Mesothelial cell of epicardium (in vitro differentiated cells): Measurements from ENCODE around the gene CCDC32. TPM values are rescaled to one million over a fixed set of nuclear protein-coding genes. Genes with fewer than 3 reads are reported as not detected.
A peak's percentile ranks its signal among the peaks of the same experiment; 100 is the strongest.

Source experiments
- DNase-seq, 2 experiments: peaks; one replicate each; pipeline ENCODE4 v3.0.0; 2021; ENCODE audit warnings: low spot score in 2 of 2; ENCODE audit not compliant: unreplicated experiment in 2 of 2
- H3K27ac Mint-ChIP-seq: 2 replicates; pipeline ENCODE4 v1.8.0; 2021; ENCODE audit warnings: mixed read lengths
- H3K27me3 Mint-ChIP-seq: 2 replicates; pipeline ENCODE4 v1.8.0; 2021; ENCODE audit warnings: low read depth, mixed read lengths
- H3K36me3 Mint-ChIP-seq: 2 replicates; pipeline ENCODE4 v1.8.0; 2021; ENCODE audit warnings: mixed read lengths
- H3K4me1 Mint-ChIP-seq: 2 replicates; pipeline ENCODE4 v1.8.0; 2021; ENCODE audit warnings: mixed read lengths
- H3K4me3 Mint-ChIP-seq: 2 replicates; pipeline ENCODE4 v1.8.0; 2021; ENCODE audit warnings: mild to moderate bottlenecking, moderate library complexity, mixed read lengths
- H3K9me3 Mint-ChIP-seq: 2 replicates; pipeline ENCODE4 v1.8.0; 2021; ENCODE audit warnings: mixed read lengths
- CTCF ChIP-seq: fragments of 200-600 bp; sonication (generic); IDR thresholded peaks from one replicate; pipeline ENCODE4 v1.5.0; 2021; ENCODE audit warnings: antibody characterized with exemption; ENCODE audit not compliant: unreplicated experiment
- total RNA-seq: library from RNA; stranded (reverse); gene quantifications from 3 replicates; pipeline ENCODE4 v1.2.1, GENCODE V29; 2021

CCDC32 gene
- total RNA-seq, 1 donor from 2014 or later: 28.8 TPM

GRCh38 chr15:40598126-40598525 is 33.3 kb upstream of the CCDC32 start:
- no peaks in the 10 kb centered on the region for H3K27me3 Mint-ChIP-seq
- no peaks in the 10 kb centered on the region for H3K9me3 Mint-ChIP-seq
- H3K4me1 Mint-ChIP-seq: peaks cover 9% of the 10 kb centered on the region
- no peak for TF ChIP-seq CTCF
- no peaks in the 10 kb centered on the region for H3K36me3 Mint-ChIP-seq
- no peak overlapping the region for H3K4me3 Mint-ChIP-seq
- DNase-seq: no peak
- H3K27ac Mint-ChIP-seq: no peak overlapping the region

- H3K36me3 Mint-ChIP-seq: no peaks in the 10 kb centered on the region
- H3K4me3 Mint-ChIP-seq: no peak overlapping the region
- no peak overlapping the region for H3K27ac Mint-ChIP-seq
- no peak for DNase-seq
- no peaks in the 10 kb centered on the region for H3K27me3 Mint-ChIP-seq
- TF ChIP-seq CTCF: no peak
- H3K4me1 Mint-ChIP-seq: peaks cover 9% of the 10 kb centered on the region
- H3K9me3 Mint-ChIP-seq: no peaks in the 10 kb centered on the region
These were observed 32.2 kb upstream of the CCDC32 start for GRCh38 chr15:40597024-40597423.

- H3K4me3 Mint-ChIP-seq: no peak overlapping the region
- TF ChIP-seq CTCF: no peak
- H3K9me3 Mint-ChIP-seq: no peaks in the 10 kb centered on the region
- H3K27me3 Mint-ChIP-seq: no peaks in the 10 kb centered on the region
- no peak for DNase-seq
- no peak overlapping the region for H3K27ac Mint-ChIP-seq
- H3K4me1 Mint-ChIP-seq: peaks cover 14% of the 10 kb centered on the region
- H3K36me3 Mint-ChIP-seq: no peaks in the 10 kb centered on the region
These were observed 30.9 kb upstream of the CCDC32 start for GRCh38 chr15:40595773-40596172.

- peaks cover 20% of the 10 kb centered on the region for H3K4me1 Mint-ChIP-seq
- H3K27me3 Mint-ChIP-seq: no peaks in the 10 kb centered on the region
- peak overlapping the region; percentile 100 for H3K27ac Mint-ChIP-seq
- peak overlapping the region; percentile 96 for H3K4me3 Mint-ChIP-seq
- DNase-seq: no peak
- TF ChIP-seq CTCF: no peak
- H3K36me3 Mint-ChIP-seq: no peaks in the 10 kb centered on the region
- no peaks in the 10 kb centered on the region for H3K9me3 Mint-ChIP-seq
These were observed 30.4 kb upstream of the CCDC32 start for GRCh38 chr15:40595219-40595618.

GRCh38 chr15:40594429-40594836 is 29.6 kb upstream of the CCDC32 start:
- Mint-ChIP-seq H3K27me3 (peaks cover 2% of the 10 kb centered on the region), H3K36me3 (no peaks in the 10 kb centered on the region), H3K9me3 (no peaks in the 10 kb centered on the region), H3K4me3 (peak overlapping the region; percentile 96), H3K27ac (peak overlapping the region; percentile 100), H3K4me1 (peaks cover 24% of the 10 kb centered on the region)
- no peak for TF ChIP-seq CTCF
- DNase-seq: no peak
